Ishikawa (cell line): ENCODE results near the gene KLHL36.

ENCODE experiments used
- EP300 ChIP-seq: IDR thresholded peaks from 2 replicates; pipeline ENCODE4 v1.6.1; 2012; ENCODE audit warnings: borderline replicate concordance
- TAF1 ChIP-seq: IDR thresholded peaks from 2 replicates; pipeline ENCODE4 v1.6.1; 2012; ENCODE audit warnings: low read depth, mild to moderate bottlenecking
- ZBTB7A ChIP-seq: IDR thresholded peaks from 2 replicates; pipeline ENCODE4 v1.6.1; 2012; ENCODE audit warnings: low read depth

DNA sequence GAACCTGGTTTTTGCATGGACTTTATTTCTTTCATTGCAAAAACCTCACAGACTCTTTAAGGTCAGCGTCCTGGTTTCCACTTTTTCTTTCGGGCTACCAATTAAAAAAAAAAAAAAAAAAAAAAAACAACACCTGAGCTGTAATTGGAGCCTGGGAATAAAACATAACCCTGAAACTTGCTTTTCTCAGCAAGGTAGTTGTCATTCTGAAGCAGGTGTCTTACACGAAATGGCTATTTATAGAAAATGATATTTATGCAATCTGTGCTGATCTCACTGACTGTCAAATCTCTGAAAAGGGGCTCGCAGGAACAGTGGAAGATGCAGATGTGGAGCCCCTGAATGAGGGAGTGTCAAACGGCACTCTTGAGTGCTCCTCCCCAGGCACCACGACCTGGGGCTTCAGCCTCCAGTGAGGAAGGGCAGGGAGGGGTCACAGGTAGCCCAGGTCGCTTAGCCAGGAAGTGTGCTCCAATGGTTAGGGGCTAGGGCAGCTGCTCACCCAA lies 20.0 kb upstream of the KLHL36 start:
- no peak for TF ChIP-seq TAF1
- TF ChIP-seq EP300 = no peak
- no peak for TF ChIP-seq ZBTB7A
